NCI-H2081 (cell line): Measurements from ENCODE around the gene CIBAR2.

ENCODE experiments used
- DNase-seq, 2 experiments: peaks; one replicate each; lab custom pipeline; 2025; lab: John Stamatoyannopoulos, UW

Gene CIBAR2

DNA sequence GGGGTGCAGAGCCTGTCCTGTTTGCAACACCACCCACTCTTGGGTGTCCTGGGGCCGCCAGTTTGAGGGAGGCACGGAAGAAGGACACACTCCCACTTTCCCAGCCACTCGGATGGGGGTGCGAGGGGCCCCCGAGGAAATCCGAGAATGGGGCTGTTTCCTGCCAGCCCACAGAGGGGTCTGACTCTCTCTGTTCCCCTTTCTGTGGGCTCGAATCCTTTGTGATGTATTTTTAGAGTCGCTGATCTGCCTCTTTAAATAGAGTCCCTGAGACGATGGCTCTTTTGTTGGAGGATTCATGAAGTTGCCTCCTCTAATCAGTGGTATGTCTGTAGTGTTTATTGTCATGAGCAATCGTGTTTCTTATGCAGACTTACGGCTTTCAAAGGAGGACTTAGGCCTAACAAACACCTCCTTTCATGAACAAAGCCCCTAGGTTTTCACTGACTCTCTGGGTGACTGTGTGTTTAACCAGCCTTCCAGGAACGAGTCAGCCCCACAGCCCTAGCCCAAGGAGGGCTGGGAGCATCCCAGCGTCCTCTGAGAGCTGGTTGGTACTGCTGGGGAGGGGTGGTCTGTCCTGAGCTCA is 29.1 kb downstream of the CIBAR2 start:
- no peak for DNase-seq

GRCh38 chr16:85082173-85083050 is 29.9 kb downstream of the CIBAR2 start:
- DNase-seq: no peak

DNA sequence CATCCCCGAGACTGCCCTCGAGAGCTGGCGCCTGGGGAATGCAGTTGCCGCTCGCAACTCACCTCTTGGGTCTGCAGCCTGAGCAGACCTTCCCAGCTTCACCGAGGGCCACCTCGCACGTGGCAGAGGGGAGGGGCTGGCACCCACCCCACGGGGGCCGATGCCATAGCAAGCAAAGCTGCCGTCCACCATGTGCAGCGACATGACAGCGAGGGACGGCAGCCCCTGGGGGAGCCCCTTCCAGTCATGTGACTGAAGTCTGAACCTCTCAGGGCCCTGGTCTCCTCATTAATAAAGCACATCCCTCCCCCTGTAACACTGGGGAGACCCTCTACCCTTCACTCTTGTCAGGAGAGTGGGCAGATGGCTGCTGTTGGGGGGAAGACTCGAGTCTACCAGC is 30.5 kb downstream of the CIBAR2 start:
- no peak for DNase-seq

- DNase-seq: no peak
These were observed 31.2 kb downstream of the CIBAR2 start for GRCh38 chr16:85081038-85081437.

GRCh38 chr16:85079785-85080570 is 32.3 kb downstream of the CIBAR2 start:
- no peak for DNase-seq

- DNase-seq: no peak
These were observed 33.3 kb downstream of the CIBAR2 start for GRCh38 chr16:85078952-85079351.

GRCh38 chr16:85078226-85078625 is 34.0 kb downstream of the CIBAR2 start:
- no peak for DNase-seq

GRCh38 chr16:85077576-85078125 is 34.6 kb downstream of the CIBAR2 start:
- DNase-seq: no peak

DNA sequence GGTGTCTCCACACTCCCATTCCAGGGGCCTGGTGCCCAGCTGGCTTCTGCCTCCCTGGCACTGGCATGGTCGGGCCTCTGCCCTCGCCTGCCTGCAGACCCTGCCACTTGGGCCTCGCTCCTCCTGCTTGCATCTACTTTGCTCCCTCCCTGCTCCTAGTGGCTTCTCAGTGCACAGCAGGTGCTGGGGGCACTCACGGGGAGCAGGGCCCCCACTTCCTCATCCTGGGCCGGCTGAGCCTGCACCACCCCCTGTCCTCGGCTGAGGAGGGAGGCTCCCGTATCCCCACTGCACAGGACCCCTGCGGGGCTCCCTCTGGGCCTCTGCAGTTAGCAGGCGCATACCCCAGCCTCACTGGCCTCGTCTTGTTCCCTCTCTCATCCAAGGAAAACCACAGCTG is 35.2 kb downstream of the CIBAR2 start:
- DNase-seq: no peak

DNA sequence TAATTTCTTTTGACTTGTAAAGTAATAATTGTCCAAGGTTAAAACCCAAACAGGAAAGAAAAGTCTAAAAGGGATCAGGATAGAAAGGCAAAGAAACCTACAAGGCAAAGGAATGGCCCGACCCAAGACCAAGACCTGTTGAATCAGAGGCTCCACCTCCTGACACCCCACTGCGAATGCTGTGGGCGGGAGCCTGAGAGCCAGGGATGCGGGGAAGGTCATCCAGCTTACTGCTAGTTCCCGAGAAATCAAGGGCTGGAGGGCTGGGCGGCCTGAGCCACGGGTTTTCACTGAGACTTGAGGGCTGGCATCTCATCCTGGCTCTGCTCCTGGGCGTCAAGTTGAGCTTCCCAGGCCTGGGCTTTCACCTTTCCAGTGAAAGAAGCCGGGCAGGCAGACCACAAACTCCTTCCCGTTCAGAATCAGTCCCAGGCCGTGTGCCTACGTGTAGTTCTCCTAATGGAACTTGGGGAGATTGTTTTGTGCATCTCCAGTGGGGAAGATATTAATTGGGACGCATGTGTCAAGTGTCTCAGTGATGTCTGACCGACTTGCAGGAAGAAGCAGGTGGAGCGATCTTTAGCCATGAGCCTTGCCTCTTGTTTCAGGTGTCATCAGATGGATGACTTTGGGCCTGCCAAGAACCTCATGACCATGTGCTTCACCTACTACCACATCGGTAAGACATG is 36.9 kb downstream of the CIBAR2 start:
- no peak for DNase-seq

DNA sequence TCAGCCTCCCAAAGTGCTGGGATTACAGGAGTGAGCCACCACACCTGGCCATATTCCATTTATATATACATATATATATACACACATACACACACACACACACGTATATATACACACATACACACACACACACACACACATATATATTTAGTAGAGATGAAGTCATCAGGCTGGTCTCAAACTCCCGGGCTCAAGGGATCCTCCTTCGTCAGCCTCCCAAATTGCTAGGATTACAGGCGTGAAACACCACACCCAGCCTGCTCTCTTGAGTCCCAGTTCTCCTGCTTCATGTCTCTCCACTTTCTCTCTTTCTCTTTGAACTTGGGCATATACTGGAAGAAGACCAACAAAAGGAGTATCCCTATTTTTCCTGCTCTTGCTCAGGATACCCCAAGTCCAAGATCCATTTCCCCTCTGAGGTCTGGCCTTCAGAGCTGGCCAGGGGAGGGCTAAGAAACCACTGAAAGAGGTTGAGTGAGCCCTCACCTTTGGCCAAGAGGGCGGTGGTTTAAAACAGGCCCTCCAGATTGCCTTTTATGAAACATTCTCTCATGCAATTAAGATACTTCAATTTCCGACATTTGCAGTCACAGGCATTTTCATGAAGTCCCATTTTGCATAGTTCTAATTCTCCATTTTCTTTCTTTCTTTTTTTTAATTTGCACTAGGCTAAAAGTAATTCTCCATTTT is 37.9 kb downstream of the CIBAR2 start:
- no peak for DNase-seq

GRCh38 chr16:85072947-85073346 is 39.3 kb downstream of the CIBAR2 start:
- no peak for DNase-seq

- no peak for DNase-seq
These were observed 40.0 kb downstream of the CIBAR2 start for GRCh38 chr16:85072076-85072860.

DNA sequence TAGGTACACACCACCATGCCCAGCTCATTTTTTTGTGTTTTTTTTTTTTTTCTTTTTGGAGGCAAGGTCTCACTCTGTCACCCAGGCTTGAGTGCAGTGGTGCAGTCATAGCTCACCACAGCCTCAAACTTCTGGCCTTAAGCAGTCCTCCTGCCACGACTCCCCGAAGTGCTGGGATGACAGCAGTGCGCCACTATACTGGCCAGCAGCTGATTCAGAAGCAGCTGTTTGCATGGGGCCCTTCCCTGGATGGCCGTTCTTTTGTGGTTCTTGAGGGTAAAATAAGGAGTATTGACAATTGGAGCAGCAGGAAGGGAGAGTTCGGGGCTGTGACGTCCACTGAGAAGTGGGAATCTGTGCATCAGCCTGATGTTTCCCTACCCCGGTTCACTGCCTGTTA is 43.1 kb downstream of the CIBAR2 start:
- no peak for DNase-seq

DNA sequence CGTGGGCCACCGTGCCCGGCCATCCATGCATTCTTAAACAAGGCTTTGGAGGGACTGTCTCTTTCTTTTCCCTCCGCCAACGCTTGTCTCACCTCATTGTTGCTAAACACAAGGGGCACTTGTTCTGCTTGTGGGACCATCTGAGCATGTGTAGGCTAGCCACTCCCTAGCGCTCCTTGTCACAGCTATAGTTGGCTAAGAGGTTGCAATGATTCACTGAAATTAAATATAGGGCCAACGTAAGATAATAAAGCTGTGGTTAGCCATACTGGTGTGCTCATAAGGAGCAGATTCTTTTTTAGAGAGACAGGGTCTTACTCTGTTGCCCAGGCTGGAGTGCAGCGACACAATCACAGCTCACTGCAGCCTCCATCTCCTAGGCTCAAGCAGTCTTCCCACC is 43.5 kb downstream of the CIBAR2 start:
- DNase-seq: no peak

- no peak for DNase-seq
These were observed 44.8 kb downstream of the CIBAR2 start for GRCh38 chr16:85067426-85067825.

DNA sequence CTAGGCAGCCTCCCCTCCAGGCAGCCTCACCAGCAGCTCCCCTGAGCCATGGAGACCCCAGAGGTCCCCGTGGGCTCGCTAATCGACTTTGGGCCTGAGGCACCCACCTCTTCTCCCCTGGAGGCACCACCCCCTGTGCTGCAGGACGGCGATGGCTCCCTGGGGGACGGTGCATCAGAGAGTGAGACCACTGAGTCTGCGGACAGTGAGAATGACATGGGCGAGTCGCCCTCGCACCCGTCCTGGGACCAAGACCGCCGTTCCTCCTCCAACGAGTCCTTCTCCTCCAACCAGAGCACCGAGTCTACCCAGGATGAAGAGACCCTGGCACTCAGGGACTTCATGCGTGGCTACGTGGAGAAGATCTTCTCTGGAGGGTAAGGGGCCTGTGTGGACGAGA is 45.2 kb downstream of the CIBAR2 start:
- no peak for DNase-seq

- no peak for DNase-seq
These were observed 45.9 kb downstream of the CIBAR2 start for GRCh38 chr16:85066346-85066885.

GRCh38 chr16:85065099-85065498 is 47.2 kb downstream of the CIBAR2 start:
- DNase-seq: no peak

- DNase-seq: no peak
These were observed 48.1 kb downstream of the CIBAR2 start for GRCh38 chr16:85064186-85064585.
